NCI-H2107 treated with DMSO at 0.1 percent for 48 hours (cell line): ENCODE data around the gene NEO1.
"Not testable (repeated sequence)": the region's sequence is repeated elsewhere in the genome, so short reads cannot be mapped to it uniquely, and the experiment has no call there.

Experiments used
- DNase-seq: peaks from one replicate; lab custom pipeline; 2025; ENCODE audit not compliant: unreplicated experiment; lab: John Stamatoyannopoulos, UW

NEO1 gene

DNA sequence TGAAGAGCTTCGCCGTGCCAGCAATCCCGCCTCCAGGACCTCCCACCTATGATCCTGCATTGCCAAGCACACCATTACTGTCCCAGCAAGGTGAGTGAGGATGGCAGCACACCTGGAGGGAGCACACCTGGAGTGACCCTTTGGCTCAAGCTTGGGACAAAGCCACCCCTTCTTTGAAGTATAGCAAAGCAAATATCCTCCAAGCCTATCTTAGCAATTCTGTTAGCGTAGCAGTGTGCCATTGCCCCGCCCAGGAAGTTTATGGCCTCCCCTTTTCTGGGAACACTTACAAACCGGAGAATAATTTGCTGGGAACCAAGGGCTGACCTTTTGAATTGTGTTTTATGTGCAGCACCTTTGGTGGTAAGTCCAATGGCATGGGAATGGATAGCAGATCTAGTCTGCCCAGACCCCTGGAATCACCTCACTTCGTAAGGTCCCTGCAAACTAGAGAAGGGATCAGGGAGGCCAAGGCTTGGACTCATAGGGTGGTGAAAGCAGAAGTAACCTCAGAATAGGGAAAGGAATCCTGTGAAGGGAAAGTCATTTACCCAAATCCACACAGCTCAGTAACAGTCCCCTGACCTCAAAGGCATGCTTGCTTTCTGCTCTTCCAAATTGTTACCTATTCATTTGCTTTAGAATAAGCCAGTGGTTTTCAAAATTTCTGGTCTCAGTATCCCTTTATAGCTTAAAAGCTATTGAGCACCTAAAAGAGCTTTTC, 246.4 kb downstream of the NEO1 start:
- DNase-seq = no peak

DNA sequence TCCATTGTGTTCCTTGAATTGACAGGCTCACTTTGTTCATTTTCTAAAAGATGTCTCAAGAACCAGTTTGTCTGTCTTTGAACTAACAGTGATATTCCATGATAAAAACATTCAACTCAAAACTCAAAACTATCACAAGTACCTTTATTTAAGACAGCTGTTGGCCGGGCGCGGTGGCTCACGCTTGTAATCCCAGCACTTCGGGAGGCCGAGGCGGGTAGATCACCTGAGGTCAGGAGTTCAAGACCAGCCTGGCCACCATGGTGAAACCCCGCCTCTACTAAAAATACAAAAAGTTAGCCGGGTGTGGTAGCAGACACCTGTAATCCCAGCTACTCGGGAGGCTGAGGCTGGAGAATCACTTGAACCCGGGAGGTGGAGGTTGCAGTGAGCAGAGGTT, 248.0 kb downstream of the NEO1 start:
- DNase-seq = not testable (repeated sequence)

DNA sequence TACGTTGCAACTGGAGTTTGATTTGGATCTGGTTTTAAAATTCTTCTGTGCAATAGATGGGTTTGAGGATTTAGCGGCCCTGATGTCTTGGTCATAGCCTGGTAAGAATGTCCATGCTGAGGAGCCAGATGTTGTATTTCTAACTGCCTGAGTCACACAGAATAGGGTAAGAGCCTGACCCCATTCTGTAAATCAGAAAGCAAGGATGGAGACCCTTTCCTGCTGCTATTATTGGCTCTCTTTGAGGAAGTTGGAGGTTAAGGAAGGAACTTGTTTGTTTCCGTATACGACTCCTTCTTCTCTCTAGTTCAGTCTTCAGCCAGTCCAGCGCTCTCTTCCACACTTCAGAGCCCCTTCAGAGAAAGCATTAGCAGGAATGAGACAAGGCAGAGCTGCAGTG, 251.4 kb downstream of the NEO1 start:
- no peak for DNase-seq

DNA sequence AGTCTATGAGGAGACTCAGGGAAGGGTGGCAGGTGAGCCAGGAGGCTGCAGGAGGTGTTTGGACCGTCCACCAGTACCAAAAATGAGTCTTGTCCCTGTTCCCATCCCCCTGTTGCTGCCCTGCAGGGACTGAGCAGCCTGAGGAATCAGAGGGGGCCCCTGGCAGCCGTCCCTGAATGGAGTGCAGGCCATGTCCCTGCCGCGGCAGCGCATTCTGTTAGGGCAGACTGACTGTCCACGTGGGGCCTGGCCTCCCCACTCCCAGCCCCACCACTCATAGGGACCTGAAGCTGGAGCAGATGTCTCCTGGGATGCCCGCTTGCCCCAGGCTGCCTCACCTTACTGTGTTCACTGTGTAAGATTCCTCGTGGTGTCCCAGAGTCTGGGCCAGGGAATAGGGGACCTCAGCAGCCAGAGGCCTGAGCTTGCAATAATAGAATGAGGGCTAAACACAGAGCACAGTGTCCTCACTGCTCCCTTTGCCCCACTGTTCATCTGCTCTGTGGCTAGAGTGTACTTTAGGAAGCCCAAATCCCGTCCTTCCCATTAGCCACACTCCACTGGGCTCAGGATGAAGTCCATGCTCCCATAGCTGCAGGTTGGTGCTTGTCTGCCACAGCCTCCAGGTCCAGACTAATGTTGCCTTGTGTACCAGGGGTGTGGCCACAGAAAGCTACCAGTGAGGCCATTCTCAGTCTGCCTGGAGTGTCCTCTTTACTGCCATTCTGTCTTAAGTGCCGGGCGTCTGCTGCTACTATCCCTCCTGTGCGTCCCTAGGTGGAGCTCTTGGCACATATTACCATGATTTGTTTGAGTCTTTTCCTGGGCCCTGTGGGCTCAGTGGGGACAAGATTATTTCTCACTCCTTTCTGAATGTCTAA, 253.3 kb downstream of the NEO1 start:
- DNase-seq = peak; percentile 39

DNA sequence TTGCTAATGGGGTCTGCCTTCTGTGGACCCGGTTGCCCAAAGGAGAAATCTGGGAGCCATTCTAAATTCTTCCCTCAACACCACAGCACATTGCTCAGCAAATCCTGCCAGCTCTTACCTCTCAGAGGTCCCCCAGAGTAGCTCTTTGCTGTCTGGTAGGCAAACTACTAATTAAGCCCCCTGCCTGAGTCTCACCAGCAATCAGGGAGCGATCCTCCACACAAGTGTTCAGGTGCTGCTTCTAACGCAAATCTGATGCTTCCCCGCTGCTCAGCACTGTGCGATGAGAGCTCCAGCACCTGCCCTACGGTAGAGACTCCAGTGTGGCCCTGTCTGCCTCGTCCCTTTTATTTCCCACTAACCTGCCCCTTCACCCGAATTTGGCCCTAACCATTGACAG, 256.0 kb downstream of the NEO1 start:
- no peak for DNase-seq

DNA sequence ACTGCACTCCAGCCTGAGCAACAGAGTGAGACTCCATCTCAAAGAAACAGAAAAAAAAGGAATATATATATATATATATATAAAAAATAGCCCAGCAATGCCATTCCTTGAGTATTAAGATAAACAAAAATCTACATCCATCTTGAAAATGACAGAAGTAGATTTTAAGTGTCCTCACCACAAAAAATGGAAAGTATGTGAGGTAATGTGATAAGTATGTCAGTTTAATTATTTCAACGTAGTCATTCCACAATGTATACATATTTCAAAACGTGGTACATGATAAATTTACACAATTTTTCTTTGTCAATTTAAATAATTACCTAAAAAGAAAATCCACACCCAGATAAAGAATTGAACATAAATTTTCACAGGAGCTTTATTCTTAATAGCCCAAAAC, 261.6 kb downstream of the NEO1 start:
- DNase-seq = no peak

DNA sequence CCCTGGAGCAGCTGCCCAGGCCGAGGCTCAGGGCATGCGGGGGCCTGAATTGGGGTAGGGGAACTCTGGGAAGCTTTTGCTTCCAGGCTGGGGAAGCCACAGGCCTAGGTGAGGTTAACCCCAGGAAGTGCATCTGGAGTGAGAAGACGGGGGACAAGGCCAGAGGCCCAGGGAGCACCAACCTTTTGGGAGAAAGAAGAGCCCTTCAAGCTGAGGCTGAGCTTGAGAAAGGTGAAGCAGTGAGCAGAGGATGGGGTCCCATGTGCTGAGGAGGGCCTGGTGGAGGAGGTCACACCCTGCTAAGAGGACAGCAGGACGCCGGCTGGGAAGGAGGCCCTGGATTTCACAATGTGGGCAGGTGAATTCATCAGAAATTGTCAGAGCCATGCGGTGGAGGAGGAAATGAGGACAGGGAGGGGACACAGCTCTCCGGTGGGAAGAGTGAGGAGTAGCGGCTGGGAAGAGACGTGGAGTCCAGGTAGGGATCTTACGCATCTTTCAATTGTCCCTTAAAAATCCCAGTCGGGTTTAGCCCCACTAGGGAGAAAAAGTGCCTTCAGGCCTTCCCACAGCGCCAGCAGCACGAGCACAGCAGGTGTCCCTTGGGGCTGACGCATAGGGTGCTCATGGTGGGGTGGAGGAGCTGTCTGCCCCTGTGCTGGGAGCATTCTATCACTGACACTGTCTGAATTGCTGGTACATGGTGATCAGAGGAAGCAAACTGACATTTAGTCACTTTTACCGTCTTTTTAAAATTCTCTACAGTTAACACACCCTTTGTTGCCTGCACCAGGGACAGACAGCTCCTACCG, 265.6 kb downstream of the NEO1 start:
- DNase-seq = no peak

DNA sequence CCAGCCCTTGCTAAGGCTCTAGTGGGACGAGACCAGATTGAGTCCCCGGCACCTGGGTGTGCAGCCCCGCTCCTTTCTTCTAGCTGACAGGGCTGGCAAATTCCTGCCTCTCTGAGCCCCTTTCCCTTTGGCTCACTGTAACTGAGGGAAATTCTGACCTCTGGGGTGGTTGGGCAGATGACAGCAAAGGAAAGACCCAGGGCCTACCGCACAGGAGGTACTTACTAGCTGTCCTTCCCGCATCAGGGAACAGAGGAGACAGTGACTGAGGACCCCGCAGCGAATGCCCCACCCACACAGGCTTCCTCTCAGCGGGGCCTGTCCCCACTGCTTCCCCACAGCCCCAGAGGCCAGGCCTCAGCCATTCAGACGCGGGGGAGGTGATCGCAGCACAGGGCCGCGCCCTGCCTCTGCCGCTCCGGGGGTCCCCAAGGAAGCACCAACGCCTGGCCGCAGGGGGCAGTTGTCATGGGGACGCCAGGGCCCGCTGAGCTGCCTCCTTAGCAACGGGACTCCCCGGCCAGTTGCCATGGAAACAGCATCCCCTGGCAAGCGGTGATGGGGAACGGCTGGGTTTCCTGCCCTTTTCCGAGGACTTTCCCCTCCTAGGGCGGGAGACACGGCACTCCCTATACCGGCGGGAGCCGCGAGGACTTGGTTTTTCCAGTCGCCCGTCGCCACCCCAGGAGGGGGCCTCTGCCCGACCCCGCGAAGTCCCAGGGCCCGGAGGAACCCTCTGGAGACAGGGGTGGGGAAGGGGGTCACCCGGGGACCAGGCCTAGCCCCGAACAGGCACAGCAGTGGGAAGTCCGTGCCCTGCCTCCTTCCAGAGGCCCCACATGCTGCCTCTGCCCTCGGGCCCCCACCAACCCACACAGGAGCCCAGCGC, 266.4 kb downstream of the NEO1 start:
- DNase-seq = no peak

DNA sequence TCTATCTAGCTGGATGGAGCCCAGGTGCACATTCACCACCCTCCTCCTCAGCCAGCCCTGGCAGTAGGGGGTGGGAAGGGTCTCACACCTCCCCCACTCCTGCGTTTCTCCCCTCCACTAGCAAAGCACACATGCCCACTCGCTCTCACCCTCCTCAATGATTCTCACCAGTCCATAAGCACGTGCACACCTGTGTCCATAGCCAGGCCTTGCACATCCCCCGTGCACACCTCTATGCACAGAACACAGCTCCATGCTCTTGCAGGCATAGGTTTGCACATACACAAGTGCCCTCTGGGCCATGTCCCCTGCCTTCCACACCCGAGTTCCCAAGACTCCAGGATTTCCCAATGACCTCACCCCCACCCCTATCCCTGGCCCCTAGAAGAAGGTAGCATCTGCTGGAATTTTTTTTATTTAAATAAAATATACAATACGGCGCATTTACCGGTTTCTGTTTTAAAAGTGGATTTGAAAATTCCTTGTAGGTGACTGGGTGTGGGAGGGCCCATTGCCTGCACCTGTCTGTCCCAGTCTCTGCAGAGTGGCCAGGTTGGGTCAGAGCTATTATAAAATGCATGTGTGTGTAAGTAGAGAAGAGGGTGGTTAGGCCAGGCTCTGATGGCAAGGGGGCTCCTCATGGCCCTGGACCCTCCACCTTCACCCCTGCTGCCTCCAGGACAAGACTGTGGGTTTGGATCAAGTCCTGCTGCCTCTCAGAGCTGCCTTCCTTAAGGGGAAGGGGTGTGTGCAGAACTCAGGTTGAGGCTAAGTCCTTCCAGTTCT, 267.4 kb downstream of the NEO1 start:
- no peak for DNase-seq

DNA sequence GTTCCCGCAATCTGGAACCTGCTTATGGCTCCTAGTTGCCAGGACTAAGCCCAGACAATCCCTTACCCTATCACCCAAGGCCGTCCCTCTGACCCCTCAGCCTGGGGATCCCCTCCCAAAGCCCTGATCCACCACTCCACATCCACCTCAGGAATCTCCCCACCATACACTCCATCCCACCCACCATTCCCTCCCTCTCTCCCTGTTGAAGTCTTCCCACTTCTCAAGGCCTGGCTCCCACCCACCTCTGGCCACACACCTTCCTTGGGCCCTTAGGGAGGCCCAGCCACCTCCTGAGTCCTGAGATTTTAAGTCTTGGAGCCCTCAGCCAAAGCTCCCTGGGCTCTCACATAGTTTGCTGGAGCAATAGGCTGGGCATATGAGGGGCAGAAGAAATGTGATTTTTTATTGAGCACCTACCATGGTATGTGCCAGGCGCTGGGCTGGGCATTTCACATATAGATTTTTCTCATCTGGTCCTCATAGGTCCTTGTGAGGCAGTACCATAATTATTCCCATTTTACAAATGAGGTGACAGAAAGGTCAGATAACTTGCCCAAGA, 268.4 kb downstream of the NEO1 start:
- no peak for DNase-seq

DNA sequence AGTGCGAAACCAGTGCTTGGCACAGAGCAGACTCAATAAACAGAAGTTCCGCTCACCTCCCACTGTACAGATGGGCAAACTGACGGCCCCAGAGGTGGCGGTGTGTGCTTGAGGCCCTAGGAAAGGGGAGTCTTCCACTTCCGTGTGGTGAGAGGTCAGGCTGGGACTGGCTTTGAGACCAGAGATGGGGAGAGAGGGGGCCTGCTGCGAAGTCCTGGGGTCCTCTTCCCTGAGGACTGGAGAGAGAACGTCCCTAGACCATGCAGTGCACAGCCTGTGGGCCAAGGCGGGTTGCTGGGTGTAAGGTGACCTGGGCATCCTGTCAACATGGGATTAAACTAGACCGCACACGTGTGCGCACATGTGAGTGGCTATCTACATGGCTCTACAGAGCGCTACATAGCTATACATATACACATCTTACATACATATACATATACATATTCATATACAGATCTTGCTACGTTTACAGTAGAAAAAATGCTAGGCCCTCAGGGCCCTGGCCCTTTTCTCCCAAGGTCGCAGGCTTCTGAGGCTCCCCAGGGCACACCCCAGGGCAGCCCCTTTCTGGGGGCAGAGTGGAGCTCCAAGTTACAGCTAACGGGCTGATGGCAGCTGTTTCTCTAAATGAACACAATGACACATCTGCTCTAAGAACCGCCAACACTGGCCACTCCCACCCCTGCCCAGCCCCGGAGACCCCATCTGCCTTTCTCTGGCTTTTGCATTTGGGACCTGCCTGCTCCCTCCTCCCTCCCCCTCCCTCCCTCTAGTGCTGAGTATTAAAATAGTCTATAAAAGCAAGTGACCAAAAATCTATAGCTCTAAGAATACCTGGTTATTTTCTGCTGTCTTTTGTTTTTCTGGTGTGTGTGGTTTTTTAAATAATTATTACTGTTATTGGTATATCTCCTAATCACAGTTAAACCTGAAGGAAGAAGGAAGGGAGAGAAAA, 269.5 kb downstream of the NEO1 start:
- no peak for DNase-seq

DNA sequence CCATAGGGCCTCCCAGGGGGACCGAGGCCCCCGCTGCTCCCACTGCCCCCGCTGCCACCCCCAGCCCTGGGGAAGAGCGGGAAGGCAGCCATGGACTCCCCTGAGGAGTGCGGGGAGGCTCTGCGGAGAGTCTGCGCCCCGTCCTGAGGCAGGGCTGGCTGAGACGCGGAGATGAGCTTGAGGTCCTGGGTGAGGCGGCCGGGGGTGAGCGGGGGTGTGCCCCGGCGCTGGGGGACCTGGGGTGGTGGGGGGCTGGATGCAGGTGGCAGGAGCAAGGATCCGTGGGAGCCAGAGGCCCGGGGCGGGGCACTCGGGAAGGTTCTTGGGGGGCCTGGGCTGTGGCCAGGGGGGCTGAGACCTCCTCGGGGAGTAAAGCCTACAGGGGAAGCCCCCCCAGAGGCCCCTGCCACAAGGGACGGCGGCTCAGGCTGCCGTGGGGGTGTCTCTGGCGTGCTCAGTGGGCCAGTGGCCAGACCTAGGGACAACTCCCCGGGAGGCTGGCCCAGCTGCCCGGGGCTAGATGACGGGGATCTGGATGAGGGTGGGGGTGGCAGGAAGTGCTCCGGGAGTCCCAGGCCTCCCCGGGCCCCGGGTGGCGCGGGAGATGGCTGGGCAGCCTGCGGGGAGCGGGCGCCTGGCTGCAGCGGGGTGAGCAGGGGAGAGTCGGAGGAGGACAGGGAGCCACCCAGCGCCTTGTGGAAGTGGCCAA, 270.6 kb downstream of the NEO1 start:
- no peak for DNase-seq

DNA sequence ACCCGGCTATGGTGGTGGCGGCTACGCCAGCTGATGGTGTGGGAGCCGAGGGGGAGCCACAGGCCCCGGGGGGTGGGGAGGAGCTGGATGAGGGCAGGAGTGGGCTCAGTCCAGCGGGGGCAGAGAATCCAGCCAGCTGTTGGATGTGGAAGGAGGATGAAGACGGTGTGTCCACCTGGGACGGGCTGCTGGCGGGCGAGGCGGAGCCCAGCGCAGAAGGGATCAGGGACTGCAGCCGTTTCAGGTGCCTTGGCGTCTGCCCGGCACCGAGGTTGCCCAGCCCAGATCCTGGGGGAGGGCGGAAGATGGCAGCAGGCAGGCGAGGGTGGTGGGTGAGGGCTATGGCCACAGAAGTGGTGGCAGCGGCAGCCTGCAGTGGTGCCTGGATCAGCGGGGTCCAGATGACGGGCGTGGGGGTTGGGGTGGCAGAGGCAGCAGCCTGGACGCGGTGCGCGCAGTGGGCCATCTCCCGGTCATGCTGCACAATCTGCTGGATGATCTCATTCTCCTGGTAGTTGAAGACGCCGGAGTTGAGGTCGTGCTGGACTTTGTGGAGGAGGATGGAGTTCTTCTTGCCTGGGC, 271.2 kb downstream of the NEO1 start:
- no peak for DNase-seq

DNA sequence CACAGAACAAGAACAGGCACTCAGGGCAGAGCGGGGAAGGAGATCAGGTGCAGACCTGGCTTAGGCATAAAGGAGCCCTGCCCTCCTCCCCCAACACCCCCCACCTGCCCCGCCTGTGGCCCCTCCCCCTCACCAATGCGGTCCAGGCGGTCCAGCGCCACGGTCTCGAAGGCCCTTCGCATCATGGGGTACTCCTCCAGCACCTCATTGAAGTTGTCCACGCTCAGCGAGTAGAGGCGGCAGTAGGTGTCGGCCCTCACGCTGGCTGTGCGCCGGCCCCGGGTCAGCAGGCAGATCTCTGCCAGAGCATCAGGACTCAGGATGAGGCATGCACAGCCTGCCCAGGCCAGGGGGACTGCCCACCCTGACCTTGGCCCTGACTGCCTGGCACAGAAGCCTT, 271.7 kb downstream of the NEO1 start:
- no peak for DNase-seq

DNA sequence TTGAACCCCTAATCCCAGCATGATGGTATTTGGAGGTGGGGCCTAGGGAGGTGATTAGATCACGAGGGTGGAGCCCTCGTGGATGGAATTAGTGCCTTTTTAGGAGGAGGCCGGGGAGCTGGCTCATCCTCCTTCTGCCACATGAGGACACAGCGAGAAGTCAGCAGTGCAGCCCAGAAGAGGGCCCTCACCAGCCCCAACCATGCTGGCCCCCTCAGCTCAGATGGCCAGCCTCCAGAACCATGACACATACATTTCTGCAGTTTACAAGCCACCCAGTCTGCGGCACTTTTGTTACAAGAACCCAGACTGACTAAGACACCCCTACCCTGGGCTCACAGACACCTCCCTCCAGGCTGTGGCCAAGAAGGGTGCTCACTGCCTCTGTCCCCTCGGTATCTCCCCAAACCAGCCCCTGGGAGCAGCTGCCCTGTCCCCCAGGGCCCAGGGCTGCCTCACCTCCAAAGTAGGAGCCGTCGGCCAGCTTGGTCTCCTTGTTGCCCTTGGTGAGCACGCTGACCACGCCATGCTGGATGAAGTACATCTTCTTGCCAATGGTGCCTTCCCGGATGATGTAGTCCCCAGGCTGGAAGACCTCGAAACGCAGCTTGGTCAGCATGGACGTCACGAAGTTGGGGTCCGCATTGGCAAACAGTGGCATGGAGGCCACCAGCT, 272.4 kb downstream of the NEO1 start:
- no peak for DNase-seq

DNA sequence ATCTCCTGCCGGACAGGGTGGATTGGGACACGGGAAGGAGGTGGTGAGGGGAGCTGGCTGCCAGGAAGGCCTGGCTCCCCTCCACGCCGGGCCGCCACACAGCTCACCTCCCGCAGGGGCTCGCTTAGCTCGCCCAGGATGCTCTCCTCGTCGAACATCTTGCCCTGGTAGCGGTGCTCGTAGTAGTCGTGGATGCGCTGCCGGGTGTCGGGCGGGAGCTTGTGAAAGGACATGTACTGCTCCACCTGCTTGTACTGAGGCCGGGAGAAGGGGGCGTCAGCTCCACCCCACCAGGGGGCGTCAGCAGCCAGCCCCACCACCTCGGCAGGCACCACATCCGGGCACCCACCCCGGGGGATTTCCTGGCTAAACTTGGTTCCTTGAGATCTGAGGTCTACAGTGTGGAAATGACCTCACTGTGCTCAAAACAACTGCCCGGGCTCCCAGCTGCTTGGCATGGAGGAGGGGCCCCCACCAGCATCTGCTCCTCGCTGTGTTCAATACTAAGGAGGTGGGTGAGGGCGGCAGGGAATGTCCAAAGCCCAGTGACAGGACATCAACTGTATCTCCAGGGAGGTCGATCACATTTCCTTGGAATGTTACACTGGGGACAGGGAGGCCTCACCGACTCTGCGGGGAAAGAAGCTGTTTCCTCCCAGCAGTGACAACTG, 273.1 kb downstream of the NEO1 start:
- DNase-seq = no peak
